ENCODE measurements around the gene COL4A1. TPM values are rescaled to one million over a fixed set of nuclear protein-coding genes. Genes with fewer than 3 reads are reported as not detected.
A peak's percentile ranks its signal among the peaks of the same experiment; 100 is the strongest.

The COL4A1 gene
- total RNA-seq, 2 experiments from 2014 or later = 0.06 to 0.12 TPM

DNA sequence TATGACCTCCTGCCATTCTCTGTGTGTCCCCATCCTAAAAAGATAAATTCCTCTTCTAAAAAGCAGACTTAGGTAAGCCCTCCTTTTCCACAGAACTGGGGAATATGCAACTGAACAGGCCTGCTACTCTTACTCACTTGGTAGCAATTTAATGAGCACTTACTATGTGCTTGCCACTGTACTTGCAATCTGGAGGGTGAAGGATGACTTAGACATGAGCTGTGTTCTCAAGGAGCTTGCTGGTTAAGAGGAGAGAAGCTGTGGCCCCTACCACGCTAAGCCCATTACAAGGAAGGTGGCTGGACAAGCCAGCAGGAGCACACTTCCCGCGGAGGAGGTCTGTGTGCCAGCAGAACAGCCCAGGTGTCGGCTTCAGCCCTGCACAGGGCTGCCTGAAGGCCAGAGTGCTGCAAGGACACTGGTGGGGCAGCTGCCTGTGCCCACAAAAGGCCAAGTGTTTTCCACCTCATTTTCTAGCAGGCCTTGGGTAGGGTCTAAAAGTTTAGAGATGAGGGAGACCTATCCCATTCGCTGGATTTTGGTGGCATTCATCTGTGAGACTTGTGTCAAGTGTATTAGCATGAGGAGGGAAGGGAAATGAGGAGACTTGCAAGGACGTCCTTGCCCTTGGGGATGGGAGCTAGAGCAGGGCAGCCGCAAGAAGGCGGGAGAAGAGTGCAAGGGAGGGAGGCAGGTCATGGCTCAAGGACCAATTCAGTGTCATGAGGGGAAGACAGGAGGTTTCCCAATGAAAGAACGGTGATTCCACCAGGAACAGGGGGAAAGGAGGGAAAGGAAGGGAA lies 52.0 kb downstream of the COL4A1 start:
- ChIA-PET POLR2A (no interaction called here), CTCF (no interaction called here)
- H3K4me1 Mint-ChIP-seq = no peaks in the 10 kb centered on the region

DNA sequence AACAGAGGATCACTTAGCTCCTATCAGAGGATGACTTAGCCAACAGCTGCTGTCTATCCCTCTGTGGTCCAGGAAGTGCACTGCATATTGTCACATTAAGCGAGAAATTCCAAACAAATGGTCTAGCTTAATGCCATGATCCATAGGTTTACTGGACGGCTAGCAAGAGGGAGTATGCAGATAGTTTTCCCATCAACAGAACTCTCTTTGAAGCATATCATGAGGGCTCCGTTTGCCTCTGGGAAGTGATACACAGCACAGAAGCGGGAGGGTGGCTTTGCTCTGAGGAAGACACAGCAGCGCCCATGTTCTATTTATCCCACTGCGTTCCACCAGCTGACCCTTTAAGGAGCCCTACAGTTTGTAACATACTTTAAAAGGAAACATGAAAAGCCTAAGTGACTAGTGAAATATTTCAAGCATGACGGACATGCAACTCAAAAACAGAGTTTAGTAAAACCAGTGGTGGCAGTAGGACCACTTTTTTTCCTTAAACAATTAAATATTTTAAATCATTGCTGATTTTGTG lies 52.7 kb downstream of the COL4A1 start:
- POLR2A ChIA-PET = no interaction called here
- peaks cover 7% of the 10 kb centered on the region for H3K9me3 Mint-ChIP-seq
- CTCF ChIA-PET = no interaction called here
- no peak for DNase-seq
- H3K27ac Mint-ChIP-seq = no peak overlapping the region
- no peaks in the 10 kb centered on the region for H3K4me1 Mint-ChIP-seq
- no peaks in the 10 kb centered on the region for H3K36me3 Mint-ChIP-seq (ENCODE audit: low read depth)
- H3K4me3 Mint-ChIP-seq = no peak overlapping the region
- peaks cover 9% of the 10 kb centered on the region for H3K27me3 Mint-ChIP-seq

More for the DNA sequence above, 52.0 kb downstream of the COL4A1 start:
- Mint-ChIP-seq H3K9me3 (peaks cover 7% of the 10 kb centered on the region), H3K36me3 (ENCODE audit: low read depth) (no peaks in the 10 kb centered on the region), H3K27ac (peak overlapping the region; percentile 72), H3K4me3 (no peak overlapping the region), H3K27me3 (peaks cover 9% of the 10 kb centered on the region)
- DNase-seq = no peak

DNA sequence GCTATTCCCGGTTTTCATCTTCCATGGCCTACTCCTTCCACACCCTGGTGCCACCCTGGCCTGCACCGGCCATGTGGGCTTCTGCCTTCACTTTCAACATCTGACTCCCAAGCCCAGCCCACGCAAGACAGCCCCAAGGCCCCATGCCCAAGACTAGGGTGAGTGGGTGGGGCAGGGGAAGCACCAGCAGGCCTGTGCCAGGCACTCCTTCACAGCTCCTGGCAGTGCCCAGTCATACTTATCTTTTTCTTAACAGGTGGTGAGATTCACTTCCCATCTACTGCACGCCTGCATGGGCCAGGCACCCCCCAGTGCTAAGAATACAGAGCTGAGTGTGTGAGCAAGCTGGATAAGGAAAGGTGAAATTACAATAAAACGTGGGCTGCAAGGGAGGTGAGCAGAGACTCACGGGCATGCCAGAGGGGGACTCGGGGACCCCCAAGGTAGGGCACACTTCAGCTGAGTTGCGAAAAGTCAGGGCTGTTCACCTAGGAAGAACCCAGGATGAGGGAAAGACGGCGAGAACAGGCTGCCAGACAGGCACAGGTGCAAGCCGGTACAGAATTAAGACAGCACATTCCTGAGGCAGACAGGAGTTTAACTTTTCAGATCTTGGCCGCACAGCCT lies 55.7 kb downstream of the COL4A1 start:
- Mint-ChIP-seq H3K27ac (no peak overlapping the region), H3K4me3 (no peak overlapping the region), H3K27me3 (peaks cover 7% of the 10 kb centered on the region), H3K9me3 (peaks cover 7% of the 10 kb centered on the region), H3K36me3 (ENCODE audit: low read depth) (no peaks in the 10 kb centered on the region), H3K4me1 (no peaks in the 10 kb centered on the region)
- DNase-seq = no peak
- ChIA-PET CTCF (interaction anchor here (1.2 kb wide), 1 partner anchor 13 kb away, joined by 3 read pairs; no protein-coding TSS in a partner anchor), POLR2A (no interaction called here)

DNA sequence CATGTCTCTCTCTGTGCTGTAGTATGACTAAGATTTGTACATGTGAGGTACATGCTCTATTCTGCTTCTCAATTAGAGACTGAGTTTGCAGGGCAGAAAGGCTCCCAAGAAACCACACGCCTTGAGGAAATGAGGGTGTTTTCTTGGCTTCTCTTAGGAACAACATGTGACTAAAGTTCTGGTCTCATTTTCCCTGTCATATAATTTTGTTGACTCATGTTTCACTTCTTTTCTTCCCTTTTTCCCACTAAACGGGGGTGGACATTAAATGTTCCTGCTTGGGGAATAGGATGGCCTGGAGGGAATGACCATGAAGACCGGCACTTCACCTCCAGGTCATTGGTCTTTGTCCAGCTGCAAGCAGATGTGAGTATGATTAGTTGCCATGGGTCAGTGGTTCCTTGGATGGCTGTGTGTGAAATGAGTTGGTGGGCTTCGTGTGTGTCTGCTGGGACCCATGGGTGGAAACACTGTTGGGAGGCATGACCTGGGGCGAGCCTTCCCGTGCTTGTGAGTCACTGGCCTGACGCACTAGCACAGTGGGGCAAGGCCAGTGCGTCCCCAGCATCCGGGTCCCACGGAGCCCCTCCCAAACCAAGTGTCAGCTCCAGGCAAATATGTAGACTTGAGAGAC lies 56.6 kb downstream of the COL4A1 start:
- Mint-ChIP-seq H3K4me1 (no peaks in the 10 kb centered on the region), H3K4me3 (no peak overlapping the region), H3K36me3 (ENCODE audit: low read depth) (no peaks in the 10 kb centered on the region), H3K27ac (no peak overlapping the region), H3K27me3 (peaks cover 7% of the 10 kb centered on the region), H3K9me3 (peaks cover 7% of the 10 kb centered on the region)
- CTCF ChIA-PET = interaction anchor here (1.2 kb wide), 1 partner anchor 14 kb away, joined by 3 read pairs; no protein-coding TSS in a partner anchor
- POLR2A ChIA-PET = no interaction called here
- DNase-seq = no peak

DNA sequence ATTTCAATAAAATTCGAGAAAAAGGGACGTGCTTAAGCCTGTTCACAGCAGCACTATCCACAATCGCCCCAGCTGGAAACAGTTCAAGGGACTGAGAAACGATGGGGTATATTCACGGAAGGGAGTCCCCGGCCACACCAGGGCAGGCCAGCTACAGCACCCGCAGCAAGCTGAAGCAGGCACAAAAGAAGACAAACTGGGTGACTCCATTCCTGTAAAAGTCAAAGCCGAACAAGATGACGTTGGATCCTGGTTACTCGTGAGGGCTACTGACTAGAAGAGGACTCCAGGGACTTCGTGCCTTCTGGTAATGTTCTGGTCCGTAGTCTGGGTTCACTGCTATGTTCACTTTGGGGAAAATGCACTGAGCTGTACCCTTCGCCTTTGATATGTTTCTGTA lies 57.6 kb downstream of the COL4A1 start:
- ChIA-PET CTCF (no interaction called here), POLR2A (no interaction called here)
- no peaks in the 10 kb centered on the region for H3K36me3 Mint-ChIP-seq (ENCODE audit: low read depth)
- H3K9me3 Mint-ChIP-seq = no peaks in the 10 kb centered on the region
- H3K27me3 Mint-ChIP-seq = peaks cover 7% of the 10 kb centered on the region
- H3K4me1 Mint-ChIP-seq = no peaks in the 10 kb centered on the region
- DNase-seq = no peak
- H3K27ac Mint-ChIP-seq = no peak overlapping the region
- no peak overlapping the region for H3K4me3 Mint-ChIP-seq

DNA sequence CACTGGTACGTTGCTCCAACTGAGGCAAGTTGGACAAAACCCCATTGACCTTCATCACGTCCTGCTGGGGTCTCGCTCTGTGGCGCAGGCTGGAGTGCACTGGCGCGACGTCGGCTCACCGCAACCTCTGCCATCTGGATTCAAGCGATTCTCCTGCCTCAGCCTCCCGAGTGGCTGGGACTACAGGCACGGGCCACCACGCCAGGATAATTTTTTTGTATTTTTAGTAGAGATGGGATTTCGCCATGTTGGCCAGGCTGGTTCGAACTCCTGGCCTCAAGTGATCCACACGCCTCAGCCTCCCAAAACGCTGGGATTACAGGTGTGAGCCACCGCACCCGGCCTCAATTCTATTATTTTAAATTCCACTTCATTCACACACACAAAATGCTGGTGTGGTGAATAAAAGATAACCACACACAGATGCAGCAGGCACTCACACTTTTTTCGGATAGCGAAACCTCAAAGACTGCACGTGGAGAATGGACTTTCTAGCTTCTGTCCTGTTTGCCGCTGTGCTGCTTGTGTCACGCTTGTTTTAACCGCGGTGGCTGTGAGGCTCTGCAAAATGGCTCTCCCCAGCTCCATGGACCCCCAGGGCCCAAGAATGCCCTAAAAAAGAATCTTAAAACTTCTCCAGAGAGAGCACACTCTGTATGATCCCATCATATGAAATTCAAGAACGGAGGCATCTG lies 58.4 kb downstream of the COL4A1 start:
- ChIA-PET CTCF (no interaction called here), POLR2A (no interaction called here)
- Mint-ChIP-seq H3K27ac (no peak overlapping the region), H3K4me3 (no peak overlapping the region), H3K9me3 (no peaks in the 10 kb centered on the region), H3K27me3 (peaks cover 8% of the 10 kb centered on the region), H3K4me1 (no peaks in the 10 kb centered on the region), H3K36me3 (ENCODE audit: low read depth) (no peaks in the 10 kb centered on the region)
- no peak for DNase-seq

DNA sequence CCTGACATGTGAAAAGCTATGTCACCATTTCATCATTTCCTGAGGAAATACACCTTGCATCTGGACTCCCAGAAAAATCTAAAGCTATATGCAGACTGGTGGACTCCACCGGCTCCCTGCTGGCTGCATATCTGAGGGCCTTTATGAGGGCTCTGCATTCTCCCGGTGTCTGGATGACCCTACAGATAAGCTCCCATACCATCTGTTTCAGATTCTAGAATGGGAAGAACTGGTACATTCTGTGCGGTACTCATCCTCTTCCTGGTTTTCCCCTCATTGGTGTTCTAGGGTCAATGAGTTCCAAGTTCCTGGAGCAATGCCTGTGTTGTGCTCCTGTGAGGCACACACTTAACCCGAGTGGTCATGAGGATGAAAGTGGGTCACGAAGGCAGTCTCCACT lies 60.4 kb downstream of the COL4A1 start:
- H3K9me3 Mint-ChIP-seq = no peaks in the 10 kb centered on the region
- DNase-seq = no peak
- H3K27me3 Mint-ChIP-seq = peaks cover 10% of the 10 kb centered on the region
- no peak overlapping the region for H3K4me3 Mint-ChIP-seq
- no peaks in the 10 kb centered on the region for H3K36me3 Mint-ChIP-seq (ENCODE audit: low read depth)
- POLR2A ChIA-PET = no interaction called here
- CTCF ChIA-PET = no interaction called here
- H3K27ac Mint-ChIP-seq = no peak overlapping the region
- H3K4me1 Mint-ChIP-seq = no peaks in the 10 kb centered on the region

DNA sequence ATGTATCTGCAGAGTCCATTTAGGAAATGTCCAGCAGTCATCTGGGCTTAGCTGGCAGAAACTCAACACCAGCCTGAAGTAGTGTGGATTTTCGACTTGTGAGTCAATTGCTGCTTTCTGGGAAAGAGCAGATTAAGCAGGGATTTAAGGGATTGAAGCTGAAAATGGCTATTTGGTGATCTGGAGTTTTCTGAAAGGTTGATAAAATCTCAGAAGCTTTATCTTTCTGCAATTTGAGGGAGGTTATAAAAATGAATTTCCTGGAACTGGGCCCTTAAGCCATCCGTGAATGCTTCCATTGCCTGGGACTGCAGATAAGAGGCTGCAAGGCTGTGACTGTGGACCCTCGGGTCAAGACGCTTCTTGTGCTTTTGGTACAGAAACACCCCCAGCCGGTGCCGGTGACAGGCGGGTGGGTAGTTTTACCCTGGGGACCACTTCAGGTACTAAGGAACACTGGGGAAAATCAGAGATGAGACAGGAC lies 61.5 kb downstream of the COL4A1 start:
- H3K27me3 Mint-ChIP-seq = peaks cover 7% of the 10 kb centered on the region
- no peaks in the 10 kb centered on the region for H3K36me3 Mint-ChIP-seq (ENCODE audit: low read depth)
- H3K9me3 Mint-ChIP-seq = no peaks in the 10 kb centered on the region
- ChIA-PET POLR2A (no interaction called here), CTCF (no interaction called here)
- no peak overlapping the region for H3K4me3 Mint-ChIP-seq
- no peak for DNase-seq
- no peaks in the 10 kb centered on the region for H3K4me1 Mint-ChIP-seq
- no peak overlapping the region for H3K27ac Mint-ChIP-seq

DNA sequence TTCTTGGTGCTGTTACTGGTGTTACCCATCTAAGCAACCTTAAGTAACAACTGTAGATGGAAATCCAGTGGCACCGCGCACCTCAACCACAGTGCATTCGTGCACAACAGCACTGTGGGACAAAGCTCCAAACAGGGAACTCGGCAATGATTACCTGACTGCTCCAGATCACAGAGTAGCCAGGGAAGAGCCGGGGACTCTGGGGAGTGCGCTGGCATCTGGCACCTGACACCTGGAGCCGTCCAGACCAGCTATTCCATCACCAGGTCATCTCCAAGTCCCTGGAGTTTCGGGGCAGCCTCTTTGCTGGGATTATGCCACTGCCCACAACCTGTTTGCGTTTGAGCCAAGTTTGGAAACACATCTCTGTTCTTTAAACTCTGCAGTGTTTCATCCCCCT lies 62.0 kb downstream of the COL4A1 start:
- Mint-ChIP-seq H3K27me3 (peaks cover 5% of the 10 kb centered on the region), H3K36me3 (ENCODE audit: low read depth) (no peaks in the 10 kb centered on the region), H3K4me1 (no peaks in the 10 kb centered on the region), H3K27ac (no peak overlapping the region), H3K4me3 (no peak overlapping the region), H3K9me3 (no peaks in the 10 kb centered on the region)
- no peak for DNase-seq
- CTCF ChIA-PET = no interaction called here
- POLR2A ChIA-PET = no interaction called here

DNA sequence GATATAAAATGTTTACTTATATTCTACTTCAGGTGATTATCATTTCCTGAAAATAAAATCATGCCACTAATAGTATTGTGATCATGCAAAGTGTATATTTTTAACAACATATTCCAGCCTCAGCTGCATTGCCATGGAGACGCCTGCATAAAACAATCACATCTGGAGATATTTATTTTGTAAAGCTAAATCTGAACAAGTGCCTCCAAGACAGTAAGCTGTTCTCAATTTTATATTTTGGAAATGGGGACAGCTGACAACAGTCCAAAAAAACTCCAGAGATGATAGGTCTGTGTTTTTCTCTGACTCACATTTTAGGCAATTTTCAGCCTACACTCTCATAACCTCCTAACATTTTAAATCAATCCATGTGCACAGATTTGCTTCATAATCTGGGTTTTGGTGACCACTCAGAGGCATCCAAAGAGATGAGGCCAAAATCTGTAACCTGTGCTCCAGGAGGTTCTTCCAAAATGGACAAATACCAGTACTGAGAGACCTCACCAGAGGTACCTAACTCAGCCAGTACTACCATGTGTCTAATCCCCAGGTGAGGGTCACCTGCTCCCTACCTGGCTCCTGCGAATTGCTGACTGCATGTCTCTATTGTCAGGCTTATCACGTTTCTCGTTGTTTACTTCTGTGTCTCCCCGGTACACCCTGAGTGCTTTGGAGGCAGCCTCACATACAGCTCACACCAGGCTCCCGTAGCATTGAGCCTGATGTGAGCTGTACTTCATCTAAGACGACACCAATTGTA lies 62.7 kb downstream of the COL4A1 start:
- CTCF ChIA-PET = interaction anchor here (1.2 kb wide), 1 partner anchor 16 kb away, joined by 3 read pairs; no protein-coding TSS in a partner anchor
- H3K27me3 Mint-ChIP-seq = peaks cover 8% of the 10 kb centered on the region
- H3K27ac Mint-ChIP-seq = no peak overlapping the region
- no peaks in the 10 kb centered on the region for H3K9me3 Mint-ChIP-seq
- no peaks in the 10 kb centered on the region for H3K36me3 Mint-ChIP-seq (ENCODE audit: low read depth)
- DNase-seq = no peak
- H3K4me1 Mint-ChIP-seq = no peaks in the 10 kb centered on the region
- POLR2A ChIA-PET = no interaction called here
- H3K4me3 Mint-ChIP-seq = no peak overlapping the region

DNA sequence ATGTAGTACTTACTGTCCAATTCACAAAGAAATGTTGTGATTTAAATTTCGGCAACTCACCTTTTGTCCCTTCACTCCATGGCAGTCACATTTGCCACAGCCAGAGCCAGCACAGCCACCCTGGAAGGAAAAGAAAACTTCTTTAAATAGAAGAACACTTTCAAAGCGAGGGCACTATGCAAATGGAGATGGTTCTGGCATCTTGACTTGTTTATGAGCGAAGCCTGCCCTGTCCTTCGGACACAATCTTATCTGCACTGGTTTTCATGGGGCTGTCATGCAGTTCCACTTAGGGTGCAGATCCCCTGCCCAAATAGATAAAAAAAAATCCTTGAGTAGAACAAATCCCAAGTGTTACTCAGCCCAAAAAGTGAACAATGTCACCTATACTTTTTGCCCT lies 64.3 kb downstream of the COL4A1 start:
- ChIA-PET POLR2A (no interaction called here), CTCF (no interaction called here)
- DNase-seq = no peak
- H3K27ac Mint-ChIP-seq = no peak overlapping the region
- H3K4me1 Mint-ChIP-seq = no peaks in the 10 kb centered on the region
- H3K27me3 Mint-ChIP-seq = peaks cover 13% of the 10 kb centered on the region
- H3K9me3 Mint-ChIP-seq = no peaks in the 10 kb centered on the region
- H3K36me3 Mint-ChIP-seq (ENCODE audit: low read depth) = no peaks in the 10 kb centered on the region
- H3K4me3 Mint-ChIP-seq = no peak overlapping the region

DNA sequence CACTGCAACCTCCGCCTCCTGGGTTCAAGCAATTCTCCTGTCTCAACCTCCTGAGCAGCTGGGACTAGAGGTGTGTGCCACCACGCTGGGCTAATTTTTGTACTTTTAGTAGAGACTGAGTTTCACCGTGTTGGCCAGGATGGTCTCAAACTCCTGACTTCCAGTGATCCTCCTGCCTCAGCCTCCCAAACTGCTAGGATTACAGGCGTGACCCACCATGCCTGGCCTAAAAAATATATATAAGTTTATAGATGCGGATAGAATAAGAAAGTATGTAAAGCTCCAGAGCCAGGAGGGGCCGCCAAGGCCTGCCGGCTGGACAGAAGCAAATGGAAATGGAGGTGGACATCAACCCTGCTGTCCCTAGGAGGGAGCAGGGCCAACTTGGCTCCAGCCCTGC lies 66.0 kb downstream of the COL4A1 start:
- Mint-ChIP-seq H3K27me3 (peaks cover 16% of the 10 kb centered on the region), H3K4me3 (no peak overlapping the region), H3K27ac (no peak overlapping the region), H3K9me3 (no peaks in the 10 kb centered on the region), H3K4me1 (no peaks in the 10 kb centered on the region), H3K36me3 (ENCODE audit: low read depth) (no peaks in the 10 kb centered on the region)
- no peak for DNase-seq
- CTCF ChIA-PET = no interaction called here
- POLR2A ChIA-PET = no interaction called here
